ENCODE measurements around the gene SEMA5A. TPM values are rescaled to one million over a fixed set of nuclear protein-coding genes. Genes with fewer than 3 reads are reported as not detected.

The SEMA5A gene
- total RNA-seq, 1 experiment from 2014 or later, result 15.9 TPM

GRCh38 chr5:9040475-9040874 is 505.4 kb downstream of the SEMA5A start:
- no peaks in the 10 kb centered on the region; the same call in 1 of the 2 replicates for H3K9me3 ChIP-seq (replicated peaks)

DNA sequence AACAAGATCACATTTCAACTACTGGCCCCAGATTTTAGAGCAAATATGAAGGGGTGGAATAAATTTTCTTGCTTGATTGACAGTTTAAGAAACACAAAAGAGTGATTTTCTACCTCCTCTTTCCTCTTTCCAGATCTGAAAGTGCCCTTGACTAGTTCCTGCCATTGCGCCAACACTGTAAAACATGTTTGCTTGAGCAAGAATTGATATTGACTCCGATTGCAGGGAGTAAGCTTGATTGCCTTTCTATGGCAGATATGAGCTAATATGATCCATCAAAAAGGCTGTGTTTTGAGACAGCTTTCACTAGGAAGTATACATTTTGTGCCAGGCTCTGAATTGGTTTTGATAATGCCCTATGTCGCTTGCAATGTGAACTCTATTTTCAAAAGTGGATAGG is 508.8 kb downstream of the SEMA5A start:
- no peaks in the 10 kb centered on the region for H3K9me3 ChIP-seq (replicated peaks)
- no peaks in the 10 kb centered on the region for H3K27me3 ChIP-seq (replicated peaks)
- no peak overlapping the region for H3K27ac ChIP-seq
- no peak overlapping the region for H3K4me3 ChIP-seq
- DNase-seq (ENCODE audit: low read depth in 1 of 2, low spot score in 2 of 2), result no peak
- peaks cover 7% of the 10 kb centered on the region; the same call in 1 of the 2 replicates for H3K4me1 ChIP-seq (replicated peaks)
- H3K36me3 ChIP-seq, result 0 out of 2 replicates have a peak, but pooled peaks cover 4% of the 10 kb centered on the region

More at GRCh38 chr5:9040475-9040874, 505.4 kb downstream of the SEMA5A start:
- no peaks in the 10 kb centered on the region for H3K4me1 ChIP-seq (replicated peaks)
- H3K27me3 ChIP-seq (replicated peaks), result no peaks in the 10 kb centered on the region
- no peak for DNase-seq (ENCODE audit: low read depth in 1 of 2, low spot score in 2 of 2)
- peaks cover 13% of the 10 kb centered on the region; the same call in 1 of the 2 replicates for H3K36me3 ChIP-seq
- no peak overlapping the region for H3K27ac ChIP-seq
- no peak overlapping the region for H3K4me3 ChIP-seq

GRCh38 chr5:9035346-9035745 is 510.5 kb downstream of the SEMA5A start:
- Histone ChIP-seq H3K27me3 (replicated peaks) (no peaks in the 10 kb centered on the region), H3K9me3 (replicated peaks) (no peaks in the 10 kb centered on the region), H3K36me3 (0 out of 2 replicates have a peak, but pooled peaks cover 4% of the 10 kb centered on the region), H3K4me3 (no peak overlapping the region), H3K27ac (no peak overlapping the region), H3K4me1 (replicated peaks) (peaks cover 7% of the 10 kb centered on the region; the same call in 1 of the 2 replicates)
- DNase-seq (ENCODE audit: low read depth in 1 of 2, low spot score in 2 of 2), result no peak

DNA sequence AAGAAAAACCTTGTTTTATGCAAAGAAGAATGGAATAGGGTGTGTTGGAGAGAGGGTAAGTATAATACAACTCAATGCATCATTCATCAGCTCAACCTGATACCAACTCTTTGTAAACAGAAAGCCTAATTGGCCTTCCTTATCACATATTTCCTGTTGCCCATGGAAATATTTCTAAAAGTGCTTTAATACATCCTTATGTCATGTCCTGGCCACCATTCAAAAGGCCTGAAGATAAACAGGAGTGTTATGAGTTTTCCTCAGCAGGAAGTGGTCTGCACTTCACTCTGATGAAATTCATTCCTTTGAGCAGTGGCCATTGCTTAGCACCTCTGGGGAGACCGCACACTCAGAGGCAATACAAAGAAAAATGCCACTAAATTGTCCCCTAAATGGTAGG is 511.2 kb downstream of the SEMA5A start:
- peak in 1 of 2 experiments; percentile 39 for DNase-seq (ENCODE audit: low read depth in 1 of 2, low spot score in 2 of 2)
- Histone ChIP-seq H3K27ac (no peak overlapping the region), H3K4me1 (replicated peaks) (peaks cover 7% of the 10 kb centered on the region; the same call in 1 of the 2 replicates), H3K9me3 (replicated peaks) (no peaks in the 10 kb centered on the region), H3K27me3 (replicated peaks) (no peaks in the 10 kb centered on the region), H3K36me3 (no peaks in the 10 kb centered on the region), H3K4me3 (no peak overlapping the region)

- H3K4me3 ChIP-seq, result no peak overlapping the region
- peaks cover 7% of the 10 kb centered on the region; the same call in 1 of the 2 replicates for H3K4me1 ChIP-seq (replicated peaks)
- no peaks in the 10 kb centered on the region for H3K36me3 ChIP-seq
- H3K27me3 ChIP-seq (replicated peaks), result no peaks in the 10 kb centered on the region
- no peak for DNase-seq (ENCODE audit: low read depth in 1 of 2, low spot score in 2 of 2)
- H3K27ac ChIP-seq, result no peak overlapping the region
- H3K9me3 ChIP-seq (replicated peaks), result no peaks in the 10 kb centered on the region
Measured at GRCh38 chr5:9033524-9033923, 512.4 kb downstream of the SEMA5A start.

- H3K36me3 ChIP-seq, result no peaks in the 10 kb centered on the region
- no peaks in the 10 kb centered on the region for H3K27me3 ChIP-seq (replicated peaks)
- no peak overlapping the region for H3K27ac ChIP-seq
- no peaks in the 10 kb centered on the region for H3K4me1 ChIP-seq (replicated peaks)
- no peak for DNase-seq (ENCODE audit: low read depth in 1 of 2, low spot score in 2 of 2)
- H3K4me3 ChIP-seq, result no peak overlapping the region
- peaks cover 3% of the 10 kb centered on the region for H3K9me3 ChIP-seq (replicated peaks)
Measured at GRCh38 chr5:9025942-9026341, 519.9 kb downstream of the SEMA5A start.

DNA sequence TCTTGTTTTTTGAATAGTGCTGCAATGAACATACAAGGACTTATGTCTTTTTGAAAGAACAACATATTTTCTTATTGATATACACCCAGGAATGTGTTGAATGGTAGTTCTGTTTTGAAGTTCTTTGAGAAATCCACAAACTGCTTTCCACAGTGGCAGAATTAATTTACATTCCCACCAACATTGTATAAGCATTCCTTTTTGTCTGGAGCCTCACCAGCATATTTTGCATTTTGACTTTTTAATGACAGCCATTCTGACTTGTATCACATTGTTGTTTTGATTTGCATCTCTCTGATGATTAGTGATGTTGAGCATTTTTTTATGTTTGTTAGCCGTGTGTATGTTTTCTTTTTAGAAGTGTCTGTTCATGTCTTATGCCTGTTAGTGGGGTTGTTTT is 524.9 kb downstream of the SEMA5A start:
- Histone ChIP-seq H3K27me3 (replicated peaks) (no peaks in the 10 kb centered on the region), H3K27ac (no peak overlapping the region), H3K4me3 (no peak overlapping the region), H3K4me1 (replicated peaks) (0 out of 2 replicates have a peak, but pooled peaks cover under 1% of the 10 kb centered on the region), H3K36me3 (no peaks in the 10 kb centered on the region), H3K9me3 (replicated peaks) (peaks cover 3% of the 10 kb centered on the region; the same call in 1 of the 2 replicates)
- DNase-seq (ENCODE audit: low read depth in 1 of 2, low spot score in 2 of 2), result no peak

DNA sequence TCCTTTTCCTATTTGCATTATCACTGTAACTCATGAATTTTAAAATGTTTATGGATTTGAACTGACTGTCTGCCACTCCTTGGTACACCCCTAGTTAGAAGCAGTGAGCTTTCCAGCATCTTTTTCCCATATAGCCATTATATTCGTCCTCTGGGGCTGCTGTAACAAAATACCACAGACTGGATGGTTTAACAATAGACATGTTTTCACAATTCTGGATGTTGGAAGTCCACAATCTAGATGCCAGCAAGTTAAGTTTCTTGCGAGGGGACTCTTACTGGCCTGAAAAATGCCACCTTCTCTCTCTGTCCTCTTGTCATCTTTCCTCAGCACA is 530.0 kb downstream of the SEMA5A start:
- H3K9me3 ChIP-seq (replicated peaks), result no peaks in the 10 kb centered on the region
- H3K4me3 ChIP-seq, result no peak overlapping the region
- H3K27ac ChIP-seq, result no peak overlapping the region
- H3K4me1 ChIP-seq (replicated peaks), result peaks cover 28% of the 10 kb centered on the region
- DNase-seq (ENCODE audit: low read depth in 1 of 2, low spot score in 2 of 2), result no peak
- H3K36me3 ChIP-seq, result no peaks in the 10 kb centered on the region
- H3K27me3 ChIP-seq (replicated peaks), result no peaks in the 10 kb centered on the region

- DNase-seq (ENCODE audit: low read depth in 1 of 2, low spot score in 2 of 2), result no peak
Measured at GRCh38 chr5:9015260-9015936, 530.5 kb downstream of the SEMA5A start.

GRCh38 chr5:9013147-9013546 is 532.7 kb downstream of the SEMA5A start:
- H3K27me3 ChIP-seq (replicated peaks), result no peaks in the 10 kb centered on the region
- H3K4me1 ChIP-seq (replicated peaks), result peaks cover 28% of the 10 kb centered on the region
- no peaks in the 10 kb centered on the region for H3K9me3 ChIP-seq (replicated peaks)
- H3K4me3 ChIP-seq, result no peak overlapping the region
- peak overlapping the region; percentile 81 for H3K27ac ChIP-seq
- no peak for DNase-seq (ENCODE audit: low read depth in 1 of 2, low spot score in 2 of 2)
- no peaks in the 10 kb centered on the region for H3K36me3 ChIP-seq

More at GRCh38 chr5:9015260-9015936, 530.5 kb downstream of the SEMA5A start:
- H3K4me3 ChIP-seq, result no peak overlapping the region
- H3K36me3 ChIP-seq, result no peaks in the 10 kb centered on the region
- peak overlapping the region; percentile 81 for H3K27ac ChIP-seq
- H3K4me1 ChIP-seq (replicated peaks), result peaks cover 28% of the 10 kb centered on the region
- no peaks in the 10 kb centered on the region for H3K9me3 ChIP-seq (replicated peaks)
- H3K27me3 ChIP-seq (replicated peaks), result no peaks in the 10 kb centered on the region

- no peaks in the 10 kb centered on the region for H3K27me3 ChIP-seq (replicated peaks)
- no peak for DNase-seq (ENCODE audit: low read depth in 1 of 2, low spot score in 2 of 2)
- no peak overlapping the region for H3K27ac ChIP-seq
- no peaks in the 10 kb centered on the region for H3K9me3 ChIP-seq (replicated peaks)
- no peaks in the 10 kb centered on the region for H3K36me3 ChIP-seq
- no peak overlapping the region for H3K4me3 ChIP-seq
- H3K4me1 ChIP-seq (replicated peaks), result peaks cover 21% of the 10 kb centered on the region
Measured at GRCh38 chr5:9009931-9010651, 535.8 kb downstream of the SEMA5A start.

- Histone ChIP-seq H3K4me3 (no peak overlapping the region), H3K27ac (no peak overlapping the region), H3K4me1 (replicated peaks) (no peaks in the 10 kb centered on the region), H3K27me3 (replicated peaks) (no peaks in the 10 kb centered on the region), H3K36me3 (no peaks in the 10 kb centered on the region), H3K9me3 (replicated peaks) (no peaks in the 10 kb centered on the region)
- DNase-seq (ENCODE audit: low read depth in 1 of 2, low spot score in 2 of 2), result no peak
Measured at GRCh38 chr5:8997542-8998070, 548.3 kb downstream of the SEMA5A start.

DNA sequence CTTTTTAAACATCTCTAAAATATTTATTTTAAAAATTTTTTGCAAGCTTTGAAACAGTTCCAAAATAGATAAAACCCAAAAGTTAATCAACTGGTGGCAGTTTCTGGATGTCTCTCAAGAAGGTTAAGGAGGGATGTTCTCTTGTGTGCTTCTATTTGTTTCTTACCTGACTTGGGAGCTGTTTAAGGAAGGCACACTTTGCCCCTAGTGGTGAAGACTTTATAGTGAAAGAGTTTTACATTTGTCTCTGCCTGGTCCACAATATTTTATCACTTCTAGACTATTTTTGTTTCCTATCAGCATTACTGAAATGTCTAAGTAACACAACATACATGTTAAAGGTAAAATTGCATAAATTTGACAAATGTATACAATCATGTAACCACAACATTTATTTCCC is 552.8 kb downstream of the SEMA5A start:
- Histone ChIP-seq H3K36me3 (no peaks in the 10 kb centered on the region), H3K4me1 (replicated peaks) (no peaks in the 10 kb centered on the region), H3K9me3 (replicated peaks) (no peaks in the 10 kb centered on the region), H3K4me3 (no peak overlapping the region), H3K27ac (no peak overlapping the region), H3K27me3 (replicated peaks) (no peaks in the 10 kb centered on the region)
- no peak for DNase-seq (ENCODE audit: low read depth in 1 of 2, low spot score in 2 of 2)
